Right renal cortex interstitium (tissue), 3 donors: Measurements from ENCODE around the gene FLOT1. TPM values are rescaled to one million over a fixed set of nuclear protein-coding genes. Genes with fewer than 3 reads are reported as not detected.

Source experiments
- DNase-seq, 3 donors: peaks; one replicate each; pipeline ENCODE4 v3.0.0-alpha.2; 2013; ENCODE audit warnings: low read depth in 3 of 3, low spot score in 2 of 3
- polyA plus RNA-seq, 3 donors: library from polyadenylated mRNA; unstranded; fragments of 120-200 nt; gene quantifications; one replicate each; pipeline ENCODE4 v1.2.1, GENCODE V29; 2013; ENCODE audit not compliant: insufficient read length in 3 of 3

The FLOT1 gene
- polyA plus RNA-seq, 3 donors = 134 to 154 (median 141) TPM

- DNase-seq = no peak
Observed at GRCh38 chr6:30683183-30683979, 59.1 kb downstream of the FLOT1 start.

- no peak for DNase-seq
Observed at GRCh38 chr6:30682143-30683117, 60.1 kb downstream of the FLOT1 start.

GRCh38 chr6:30681766-30682142 is 60.7 kb downstream of the FLOT1 start:
- no peak for DNase-seq

- no peak for DNase-seq
Observed at GRCh38 chr6:30679765-30680535, 62.5 kb downstream of the FLOT1 start.

- DNase-seq = no peak
Observed at GRCh38 chr6:30678964-30679726, 63.3 kb downstream of the FLOT1 start.

Other genes starting within 250 kb of the FLOT1 start
- gene GNL1, start 186.2 kb downstream of the FLOT1 start, polyA plus RNA-seq = 10 to 100 TPM; 75.7 to 89.8 (median 80.4) TPM
- 10 to 100 TPM; 29.5 to 31.5 (median 30.2) TPM for gene PRR3, start 185.4 kb downstream of the FLOT1 start, polyA plus RNA-seq
- 10 to 100 TPM; 71.2 to 76.2 (median 73.3) TPM for gene ABCF1, start 171.2 kb downstream of the FLOT1 start, polyA plus RNA-seq
- 10 to 100 TPM; 48.0 to 51.6 (median 48.1) TPM for gene PPP1R10, start 125.4 kb downstream of the FLOT1 start, polyA plus RNA-seq
- 10 to 100 TPM; 63.7 to 66.9 (median 65.8) TPM for gene MRPS18B, start 124.8 kb downstream of the FLOT1 start, polyA plus RNA-seq
- gene ATAT1, start 115.8 kb downstream of the FLOT1 start, polyA plus RNA-seq = 10 to 100 TPM; 26.7 to 31.8 (median 29.2) TPM
- gene C6orf136, start 95.6 kb downstream of the FLOT1 start, polyA plus RNA-seq = 10 to 100 TPM; 17.3 to 19.6 (median 17.5) TPM
- gene DHX16, start 69.7 kb downstream of the FLOT1 start, polyA plus RNA-seq = 10 to 100 TPM; 43.5 to 46.2 (median 45.6) TPM
- 10 to 100 TPM; 34.4 to 38.4 (median 34.4) TPM for gene PPP1R18, start 56.0 kb downstream of the FLOT1 start, polyA plus RNA-seq
- 10 to 100 TPM; 32.5 to 33.4 (median 33.0) TPM for gene NRM, start 51.7 kb downstream of the FLOT1 start, polyA plus RNA-seq
- gene MDC1, start 25.4 kb downstream of the FLOT1 start, polyA plus RNA-seq = 10 to 100 TPM; 33.5 to 43.4 (median 35.6) TPM
- 1,000 to 10,000 TPM; 1,231 to 1,298 (median 1,262) TPM for gene TUBB, start 22.3 kb downstream of the FLOT1 start, polyA plus RNA-seq
- 10 to 100 TPM; 17.9 to 24.5 (median 23.3) TPM for gene IER3, start 1.9 kb upstream of the FLOT1 start, polyA plus RNA-seq
- 100 to 1,000 TPM; 139 to 163 (median 149) TPM for gene DDR1, start 141.8 kb upstream of the FLOT1 start, polyA plus RNA-seq
- gene GTF2H4, start 165.5 kb upstream of the FLOT1 start, polyA plus RNA-seq = 10 to 100 TPM; 36.1 to 44.6 (median 37.2) TPM
- gene VARS2, start 171.6 kb upstream of the FLOT1 start, polyA plus RNA-seq = 10 to 100 TPM; 25.6 to 35.0 (median 30.1) TPM
- 1 to 10 TPM in 2 of 3 donors, under 1 TPM in 1; 0.29 to 1.2 (median 1.1) TPM for gene SFTA2, start 189.5 kb upstream of the FLOT1 start, polyA plus RNA-seq
- under 1 TPM; 0.03 to 0.07 (median 0.06) TPM for gene MUCL3, start 198.3 kb upstream of the FLOT1 start, polyA plus RNA-seq
- gene MUC21, start 241.0 kb upstream of the FLOT1 start, polyA plus RNA-seq = not detected